Activated T-cell treated with anti-CD3 and anti-CD28 coated beads, Interleukin-2, amount 50 U/mL, for 72 hours (primary cell): Measurements from ENCODE around the gene TFIP11. TPM values are rescaled to one million over a fixed set of nuclear protein-coding genes. Genes with fewer than 3 reads are reported as not detected.
A peak's percentile ranks its signal among the peaks of the same experiment; 100 is the strongest.

Source experiments
- ATAC-seq, 2 donors: fragments of 150-1000 bp; cut with Tn5 transposase; replicated peaks in 1 of 2; 2 replicates each; pipeline ENCODE4 v1.10.0; 2021; ENCODE audit warnings: moderate library complexity in 2 of 2, mild to moderate bottlenecking in 1 of 2
- DNase-seq, 2 donors: peaks; one replicate each; pipeline ENCODE4 v3.0.0; 2021 to 2022; ENCODE audit warnings: mixed read lengths in 1 of 2
- H3K27ac Mint-ChIP-seq: one replicate; pipeline ENCODE4 v1.8.0; 2022; ENCODE audit warnings: mild to moderate bottlenecking, moderate library complexity, mixed read lengths
- H3K27me3 Mint-ChIP-seq: one replicate; pipeline ENCODE4 v1.8.0; 2022; ENCODE audit warnings: low read depth, mixed read lengths
- H3K36me3 Mint-ChIP-seq, 2 donors: one replicate each; pipeline ENCODE4 v1.8.0; 2022; ENCODE audit warnings: mixed read lengths in 2 of 2, mild to moderate bottlenecking in 1 of 2; ENCODE audit not compliant: insufficient read depth in 2 of 2
- H3K4me1 Mint-ChIP-seq: one replicate; pipeline ENCODE4 v1.8.0; 2022; ENCODE audit warnings: low read depth, mixed read lengths
- H3K4me3 Mint-ChIP-seq, 2 donors: one replicate each; pipeline ENCODE4 v1.8.0; 2022; ENCODE audit warnings: mild to moderate bottlenecking in 2 of 2, mixed read lengths in 2 of 2, moderate library complexity in 2 of 2
- H3K9me3 Mint-ChIP-seq, 2 donors: one replicate each; pipeline ENCODE4 v1.8.0; 2022; ENCODE audit warnings: mixed read lengths in 2 of 2
- total RNA-seq, 2 donors: library from RNA; stranded (reverse); gene quantifications; one replicate each; pipeline ENCODE4 v1.2.3, GENCODE V29; 2022

The TFIP11 gene
- total RNA-seq, 2 donors from 2014 or later, result 47.0 to 62.5 TPM

- Mint-ChIP-seq H3K27me3 (no peaks in the 10 kb centered on the region), H3K9me3 (no peaks in the 10 kb centered on the region), H3K27ac (peak overlapping the region; percentile 93), H3K4me1 (peaks cover 80% of the 10 kb centered on the region), H3K36me3 (peaks cover 10 to 17% of the 10 kb centered on the region in 2 donors), H3K4me3 (peak overlapping the region; percentile 90 to 95)
- DNase-seq, result no peak
- ATAC-seq, result no peak
These were observed 32.3 kb downstream of the TFIP11 start for GRCh38 chr22:26479792-26480610.

DNA sequence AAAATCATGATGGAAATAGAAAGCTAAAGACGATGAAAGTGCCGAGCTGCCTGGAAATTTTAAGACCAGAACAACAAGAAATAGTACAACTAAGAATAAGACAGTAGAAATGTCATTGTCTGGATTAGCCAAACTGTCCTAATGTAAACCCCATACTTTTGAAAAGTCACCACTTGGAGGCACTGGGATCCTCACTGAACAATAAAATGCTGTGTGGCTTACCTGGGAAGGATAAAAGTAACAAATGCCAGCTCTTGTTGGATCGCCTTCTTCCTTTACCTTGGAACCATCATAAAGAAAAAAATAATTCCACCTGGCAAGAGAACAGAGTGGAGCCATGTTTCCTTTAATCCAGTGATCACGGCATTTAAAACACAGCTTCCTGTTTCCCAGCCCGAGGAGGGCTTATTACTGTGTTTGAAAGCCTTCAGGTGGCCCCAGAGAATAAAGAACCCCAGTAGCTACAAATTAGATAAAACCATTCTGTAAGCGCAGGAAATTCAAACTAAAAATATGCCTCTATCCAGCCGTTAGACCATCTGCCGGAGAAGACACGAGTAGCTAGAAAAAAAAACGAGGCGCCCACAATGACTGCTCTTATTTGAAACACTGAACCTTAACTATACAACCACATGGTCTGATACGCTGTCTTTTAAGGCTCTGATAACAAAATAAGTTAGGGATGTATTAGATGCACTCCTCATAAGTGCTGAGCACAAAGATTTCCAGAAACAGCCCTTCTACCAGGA is 33.1 kb downstream of the TFIP11 start:
- H3K27me3 Mint-ChIP-seq, result no peaks in the 10 kb centered on the region
- ATAC-seq (no peak), DNase-seq (no peak)
- H3K27ac Mint-ChIP-seq, result peak overlapping the region; percentile 93
- peak overlapping the region; percentile 90 to 95 for H3K4me3 Mint-ChIP-seq
- peaks cover 10 to 19% of the 10 kb centered on the region in 2 donors for H3K36me3 Mint-ChIP-seq
- no peaks in the 10 kb centered on the region for H3K9me3 Mint-ChIP-seq
- H3K4me1 Mint-ChIP-seq, result peaks cover 79% of the 10 kb centered on the region

- Mint-ChIP-seq H3K36me3 (peaks cover 10 to 24% of the 10 kb centered on the region in 2 donors), H3K27me3 (no peaks in the 10 kb centered on the region), H3K4me1 (peaks cover 69% of the 10 kb centered on the region), H3K4me3 (peak overlapping the region in 1 of 2 donors; percentile 80), H3K9me3 (no peaks in the 10 kb centered on the region), H3K27ac (no peak overlapping the region)
- no peak for DNase-seq
- peak; percentile 12 to 24 for ATAC-seq
These were observed 34.9 kb downstream of the TFIP11 start for GRCh38 chr22:26477341-26477731.

GRCh38 chr22:26476705-26477340 is 35.5 kb downstream of the TFIP11 start:
- Mint-ChIP-seq H3K27me3 (no peaks in the 10 kb centered on the region), H3K4me1 (peaks cover 63% of the 10 kb centered on the region), H3K36me3 (peaks cover 10 to 24% of the 10 kb centered on the region in 2 donors), H3K9me3 (no peaks in the 10 kb centered on the region), H3K27ac (peak overlapping the region; percentile 66), H3K4me3 (peak overlapping the region; percentile 4 to 22)
- ATAC-seq, result peak; percentile 45 to 59
- DNase-seq, result no peak

- H3K9me3 Mint-ChIP-seq, result no peaks in the 10 kb centered on the region
- H3K36me3 Mint-ChIP-seq, result peaks cover 12 to 23% of the 10 kb centered on the region in 2 donors
- peak overlapping the region; percentile 19 for H3K27ac Mint-ChIP-seq
These were observed 37.6 kb downstream of the TFIP11 start for GRCh38 chr22:26474682-26475081.

DNA sequence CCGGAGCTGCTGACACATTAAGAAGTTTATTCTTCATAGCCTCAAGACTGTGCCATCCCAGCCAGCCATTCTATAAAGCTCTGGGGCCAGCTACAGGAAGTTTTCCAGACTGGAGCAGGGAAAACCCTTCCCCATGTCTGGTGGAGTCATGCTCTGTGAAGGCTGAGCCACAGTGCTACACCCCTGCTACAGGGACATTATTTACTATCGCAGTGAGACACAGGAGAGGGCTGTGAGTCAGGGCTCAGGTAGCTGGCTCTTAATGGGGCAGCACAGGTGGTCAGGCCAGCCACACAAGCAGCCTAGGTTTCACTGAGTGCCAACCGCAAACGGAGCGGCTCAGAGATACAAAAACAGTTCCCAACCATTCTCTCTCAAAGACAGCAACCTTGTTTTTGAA is 40.8 kb downstream of the TFIP11 start:
- H3K27ac Mint-ChIP-seq, result no peak overlapping the region
- H3K4me3 Mint-ChIP-seq, result no peak overlapping the region
- peaks cover 3 to 19% of the 10 kb centered on the region in 2 donors for H3K36me3 Mint-ChIP-seq
- ATAC-seq (no peak), DNase-seq (no peak)
- no peaks in the 10 kb centered on the region for H3K9me3 Mint-ChIP-seq
- peaks cover 12% of the 10 kb centered on the region for H3K4me1 Mint-ChIP-seq
- no peaks in the 10 kb centered on the region for H3K27me3 Mint-ChIP-seq

More at GRCh38 chr22:26474682-26475081, 37.6 kb downstream of the TFIP11 start:
- ATAC-seq (no peak), DNase-seq (no peak)
- Mint-ChIP-seq H3K4me3 (no peak overlapping the region), H3K27me3 (no peaks in the 10 kb centered on the region), H3K4me1 (peaks cover 42% of the 10 kb centered on the region)

- ATAC-seq (no peak), DNase-seq (no peak)
- Mint-ChIP-seq H3K27me3 (no peaks in the 10 kb centered on the region), H3K27ac (no peak overlapping the region), H3K4me3 (no peak overlapping the region), H3K9me3 (no peaks in the 10 kb centered on the region), H3K4me1 (peaks cover 8% of the 10 kb centered on the region), H3K36me3 (peaks cover 3 to 19% of the 10 kb centered on the region in 2 donors)
These were observed 41.5 kb downstream of the TFIP11 start for GRCh38 chr22:26470807-26471206.

GRCh38 chr22:26466196-26466595 is 46.1 kb downstream of the TFIP11 start:
- Mint-ChIP-seq H3K27me3 (no peaks in the 10 kb centered on the region), H3K27ac (peak overlapping the region; percentile 16), H3K36me3 (peaks cover 2 to 25% of the 10 kb centered on the region in 2 donors), H3K9me3 (no peaks in the 10 kb centered on the region), H3K4me1 (no peaks in the 10 kb centered on the region), H3K4me3 (no peak overlapping the region)
- ATAC-seq, result no peak
- DNase-seq, result no peak

DNA sequence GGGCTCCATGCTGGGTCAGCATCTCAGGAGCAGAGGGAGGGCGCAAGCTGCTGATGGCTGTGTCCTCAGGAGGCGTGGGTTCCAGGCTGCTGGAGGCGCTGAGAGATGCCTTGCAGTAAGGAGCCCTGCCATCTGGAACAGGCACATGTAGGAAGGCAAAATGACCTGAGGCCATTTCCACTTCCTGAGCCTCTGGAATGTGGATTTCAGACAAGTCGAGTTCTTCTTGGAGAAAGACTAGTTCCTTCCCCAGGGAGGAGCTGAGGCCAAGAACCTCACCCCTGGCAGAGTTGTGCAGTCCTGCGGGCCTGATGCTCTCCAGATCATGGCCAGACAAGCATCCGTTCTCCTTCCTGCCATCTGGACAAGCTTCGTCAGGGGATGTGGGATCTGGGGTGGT is 48.0 kb downstream of the TFIP11 start:
- H3K27me3 Mint-ChIP-seq, result no peaks in the 10 kb centered on the region
- H3K36me3 Mint-ChIP-seq, result peaks cover 2 to 24% of the 10 kb centered on the region in 2 donors
- H3K9me3 Mint-ChIP-seq, result no peaks in the 10 kb centered on the region
- H3K4me3 Mint-ChIP-seq, result no peak overlapping the region
- H3K27ac Mint-ChIP-seq, result no peak overlapping the region
- H3K4me1 Mint-ChIP-seq, result no peaks in the 10 kb centered on the region
- DNase-seq (no peak), ATAC-seq (no peak)

GRCh38 chr22:26463688-26464087 is 48.6 kb downstream of the TFIP11 start:
- no peak for DNase-seq
- Mint-ChIP-seq H3K27me3 (no peaks in the 10 kb centered on the region), H3K9me3 (no peaks in the 10 kb centered on the region), H3K27ac (no peak overlapping the region), H3K4me3 (no peak overlapping the region), H3K36me3 (peaks cover 0 to 17% of the 10 kb centered on the region in 2 donors), H3K4me1 (no peaks in the 10 kb centered on the region)
- no peak for ATAC-seq

GRCh38 chr22:26463101-26463661 is 49.1 kb downstream of the TFIP11 start:
- ATAC-seq (no peak), DNase-seq (no peak)
- Mint-ChIP-seq H3K36me3 (peaks cover 0 to 17% of the 10 kb centered on the region in 2 donors), H3K9me3 (no peaks in the 10 kb centered on the region), H3K4me3 (no peak overlapping the region), H3K27me3 (no peaks in the 10 kb centered on the region), H3K4me1 (no peaks in the 10 kb centered on the region), H3K27ac (no peak overlapping the region)

DNA sequence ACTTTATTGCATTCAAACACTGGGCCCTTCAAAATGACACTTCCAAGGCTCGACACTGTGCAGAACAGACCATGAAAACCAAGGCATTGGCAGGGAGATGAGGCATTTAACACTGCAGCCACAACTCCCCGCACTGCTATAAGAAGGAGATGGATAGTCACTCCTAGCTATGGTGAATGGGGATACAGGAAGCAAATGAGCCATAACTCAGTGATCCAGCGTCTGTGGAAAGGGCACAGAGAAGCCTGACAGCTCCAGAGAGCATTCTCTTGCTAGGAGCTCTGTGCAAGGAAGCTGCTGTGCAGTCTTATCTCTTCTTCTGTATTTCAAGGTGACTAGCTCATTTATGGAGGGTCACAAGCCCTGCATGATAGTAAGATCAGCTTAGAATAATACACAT is 49.6 kb downstream of the TFIP11 start:
- Mint-ChIP-seq H3K27ac (no peak overlapping the region), H3K27me3 (no peaks in the 10 kb centered on the region), H3K4me1 (no peaks in the 10 kb centered on the region), H3K4me3 (no peak overlapping the region), H3K9me3 (no peaks in the 10 kb centered on the region), H3K36me3 (peaks cover 0 to 18% of the 10 kb centered on the region in 2 donors)
- ATAC-seq, result no peak
- DNase-seq, result no peak

DNA sequence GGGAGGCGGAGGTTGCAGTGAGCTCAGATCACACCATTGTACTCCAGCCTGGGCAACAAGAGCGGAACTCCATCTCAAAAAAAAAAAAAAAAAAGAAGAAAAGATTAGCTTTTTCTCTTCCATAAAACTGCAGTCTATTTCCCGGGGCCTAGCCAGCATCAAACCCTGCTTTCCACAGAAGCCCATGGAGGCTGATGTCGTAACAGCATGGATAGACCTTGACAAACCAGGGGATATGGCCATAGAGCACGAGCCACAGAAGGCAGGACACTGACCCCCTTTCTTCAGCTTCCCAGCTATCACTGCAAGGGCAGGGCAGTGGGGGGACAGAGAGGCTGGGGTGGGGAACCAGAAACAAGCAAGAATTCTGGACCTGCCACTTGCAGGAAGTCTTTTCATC is 50.2 kb downstream of the TFIP11 start:
- H3K36me3 Mint-ChIP-seq, result peaks cover 0 to 23% of the 10 kb centered on the region in 2 donors
- no peaks in the 10 kb centered on the region for H3K4me1 Mint-ChIP-seq
- H3K9me3 Mint-ChIP-seq, result no peaks in the 10 kb centered on the region
- ATAC-seq, result no peak
- no peak overlapping the region for H3K27ac Mint-ChIP-seq
- no peak overlapping the region for H3K4me3 Mint-ChIP-seq
- H3K27me3 Mint-ChIP-seq, result no peaks in the 10 kb centered on the region
- DNase-seq, result no peak
